Activated naive CD8-positive, alpha-beta T cell treated with anti-CD3 and anti-CD28 coated beads for 36 hours (primary cell): ENCODE results near the gene NPR3. TPM values are rescaled to one million over a fixed set of nuclear protein-coding genes. Genes with fewer than 3 reads are reported as not detected.

Experiments
- DNase-seq: peaks from one replicate; pipeline ENCODE4 v3.0.0; 2021
- H3K27ac Mint-ChIP-seq: one replicate; pipeline ENCODE4 v1.8.0; 2022; ENCODE audit warnings: mild to moderate bottlenecking, moderate library complexity, mixed read lengths
- H3K27me3 Mint-ChIP-seq: one replicate; pipeline ENCODE4 v1.8.0; 2022; ENCODE audit warnings: mild to moderate bottlenecking, mixed read lengths
- H3K36me3 Mint-ChIP-seq: one replicate; pipeline ENCODE4 v1.8.0; 2021; ENCODE audit warnings: mild to moderate bottlenecking, mixed read lengths
- H3K4me1 Mint-ChIP-seq: one replicate; pipeline ENCODE4 v1.8.0; 2021; ENCODE audit warnings: mixed read lengths
- H3K4me3 Mint-ChIP-seq: one replicate; pipeline ENCODE4 v1.8.0; 2022; ENCODE audit warnings: mild to moderate bottlenecking, moderate library complexity, mixed read lengths
- H3K9me3 Mint-ChIP-seq: one replicate; pipeline ENCODE4 v1.8.0; 2022; ENCODE audit warnings: mixed read lengths
- total RNA-seq, 2 experiments: library from RNA; stranded (reverse); gene quantifications; one replicate each; pipeline ENCODE4 v1.2.3, GENCODE V29; 2021

The NPR3 gene
- not detected for total RNA-seq

- Mint-ChIP-seq H3K4me3 (peak within 1 kb of the TSS; percentile 69), H3K9me3 (no peaks in the 10 kb centered on the region), H3K36me3 (no peaks in the 10 kb centered on the region), H3K27me3 (peaks cover 82% of the 10 kb centered on the region), H3K4me1 (peaks cover 33% of the 10 kb centered on the region), H3K27ac (no peak within 1 kb of the TSS)
- peak; percentile 9 for DNase-seq
Measured at GRCh38 chr5:32710550-32711361, at the start of gene NPR3. Gene NPR3, plus strand, starts transcription at chr5:32711321. Its CDS starts 456 bp downstream, at chr5:32711777.

- H3K36me3 Mint-ChIP-seq: peaks cover 1% of the 10 kb centered on the region
- H3K4me1 Mint-ChIP-seq: no peaks in the 10 kb centered on the region
- H3K27ac Mint-ChIP-seq: no peak overlapping the region
- H3K4me3 Mint-ChIP-seq: no peak overlapping the region
- DNase-seq: no peak
- peaks cover 4% of the 10 kb centered on the region for H3K27me3 Mint-ChIP-seq
- H3K9me3 Mint-ChIP-seq: peaks cover 9% of the 10 kb centered on the region
Measured at GRCh38 chr5:32664523-32664922, 46.6 kb upstream of the NPR3 start.

GRCh38 chr5:32668552-32668951 is 42.6 kb upstream of the NPR3 start:
- Mint-ChIP-seq H3K4me1 (no peaks in the 10 kb centered on the region), H3K36me3 (peaks cover 1% of the 10 kb centered on the region), H3K27ac (no peak overlapping the region), H3K27me3 (peaks cover 4% of the 10 kb centered on the region), H3K4me3 (no peak overlapping the region), H3K9me3 (peaks cover 12% of the 10 kb centered on the region)
- DNase-seq: no peak

GRCh38 chr5:32673272-32673671 is 37.8 kb upstream of the NPR3 start:
- H3K27ac Mint-ChIP-seq: no peak overlapping the region
- no peak for DNase-seq
- H3K4me1 Mint-ChIP-seq: no peaks in the 10 kb centered on the region
- no peak overlapping the region for H3K4me3 Mint-ChIP-seq
- no peaks in the 10 kb centered on the region for H3K36me3 Mint-ChIP-seq
- H3K9me3 Mint-ChIP-seq: peaks cover 12% of the 10 kb centered on the region
- peaks cover 6% of the 10 kb centered on the region for H3K27me3 Mint-ChIP-seq

GRCh38 chr5:32677023-32677422 is 34.1 kb upstream of the NPR3 start:
- no peaks in the 10 kb centered on the region for H3K4me1 Mint-ChIP-seq
- peaks cover 5% of the 10 kb centered on the region for H3K9me3 Mint-ChIP-seq
- no peak for DNase-seq
- H3K36me3 Mint-ChIP-seq: no peaks in the 10 kb centered on the region
- no peak overlapping the region for H3K27ac Mint-ChIP-seq
- peaks cover 6% of the 10 kb centered on the region for H3K27me3 Mint-ChIP-seq
- no peak overlapping the region for H3K4me3 Mint-ChIP-seq

- Mint-ChIP-seq H3K27ac (no peak overlapping the region), H3K4me3 (no peak overlapping the region), H3K36me3 (no peaks in the 10 kb centered on the region), H3K4me1 (no peaks in the 10 kb centered on the region), H3K27me3 (peaks cover 6% of the 10 kb centered on the region), H3K9me3 (peaks cover 1% of the 10 kb centered on the region)
- DNase-seq: no peak
Measured at GRCh38 chr5:32678472-32678871, 32.6 kb upstream of the NPR3 start.

GRCh38 chr5:32679218-32679617 is 31.9 kb upstream of the NPR3 start:
- H3K36me3 Mint-ChIP-seq: no peaks in the 10 kb centered on the region
- H3K4me1 Mint-ChIP-seq: no peaks in the 10 kb centered on the region
- peaks cover 6% of the 10 kb centered on the region for H3K27me3 Mint-ChIP-seq
- no peak overlapping the region for H3K4me3 Mint-ChIP-seq
- no peak overlapping the region for H3K27ac Mint-ChIP-seq
- DNase-seq: no peak
- H3K9me3 Mint-ChIP-seq: peaks cover 8% of the 10 kb centered on the region

- Mint-ChIP-seq H3K36me3 (no peaks in the 10 kb centered on the region), H3K27ac (no peak overlapping the region), H3K9me3 (peaks cover 16% of the 10 kb centered on the region), H3K27me3 (peaks cover 6% of the 10 kb centered on the region), H3K4me1 (no peaks in the 10 kb centered on the region), H3K4me3 (no peak overlapping the region)
- no peak for DNase-seq
Measured at GRCh38 chr5:32680183-32680582, 30.9 kb upstream of the NPR3 start.

- DNase-seq: no peak
- Mint-ChIP-seq H3K9me3 (peaks cover 22% of the 10 kb centered on the region), H3K4me3 (no peak overlapping the region), H3K27me3 (no peaks in the 10 kb centered on the region), H3K36me3 (no peaks in the 10 kb centered on the region), H3K27ac (no peak overlapping the region), H3K4me1 (no peaks in the 10 kb centered on the region)
Measured at GRCh38 chr5:32683125-32683524, 28.0 kb upstream of the NPR3 start.

- Mint-ChIP-seq H3K4me3 (no peak overlapping the region), H3K27me3 (no peaks in the 10 kb centered on the region), H3K4me1 (no peaks in the 10 kb centered on the region), H3K36me3 (no peaks in the 10 kb centered on the region), H3K27ac (no peak overlapping the region), H3K9me3 (peaks cover 22% of the 10 kb centered on the region)
- no peak for DNase-seq
Measured at GRCh38 chr5:32684260-32684659, 26.9 kb upstream of the NPR3 start.

- no peak overlapping the region for H3K27ac Mint-ChIP-seq
- peaks cover 22% of the 10 kb centered on the region for H3K9me3 Mint-ChIP-seq
- no peak overlapping the region for H3K4me3 Mint-ChIP-seq
- peaks cover 7% of the 10 kb centered on the region for H3K4me1 Mint-ChIP-seq
- no peak for DNase-seq
- no peaks in the 10 kb centered on the region for H3K36me3 Mint-ChIP-seq
- no peaks in the 10 kb centered on the region for H3K27me3 Mint-ChIP-seq
Measured at GRCh38 chr5:32686799-32687498, 24.2 kb upstream of the NPR3 start.

GRCh38 chr5:32687499-32687831 is 23.7 kb upstream of the NPR3 start:
- H3K4me1 Mint-ChIP-seq: peaks cover 7% of the 10 kb centered on the region
- H3K4me3 Mint-ChIP-seq: no peak overlapping the region
- no peaks in the 10 kb centered on the region for H3K36me3 Mint-ChIP-seq
- H3K9me3 Mint-ChIP-seq: peaks cover 22% of the 10 kb centered on the region
- H3K27me3 Mint-ChIP-seq: no peaks in the 10 kb centered on the region
- DNase-seq: no peak
- no peak overlapping the region for H3K27ac Mint-ChIP-seq

- peaks cover 7% of the 10 kb centered on the region for H3K4me1 Mint-ChIP-seq
- H3K36me3 Mint-ChIP-seq: no peaks in the 10 kb centered on the region
- H3K9me3 Mint-ChIP-seq: peaks cover 6% of the 10 kb centered on the region
- no peak overlapping the region for H3K4me3 Mint-ChIP-seq
- peak; percentile 8 for DNase-seq
- no peak overlapping the region for H3K27ac Mint-ChIP-seq
- no peaks in the 10 kb centered on the region for H3K27me3 Mint-ChIP-seq
Measured at GRCh38 chr5:32690153-32690552, 21.0 kb upstream of the NPR3 start.

GRCh38 chr5:32690666-32691065 is 20.5 kb upstream of the NPR3 start:
- Mint-ChIP-seq H3K9me3 (peaks cover 4% of the 10 kb centered on the region), H3K4me3 (no peak overlapping the region), H3K27me3 (no peaks in the 10 kb centered on the region), H3K36me3 (no peaks in the 10 kb centered on the region), H3K27ac (no peak overlapping the region), H3K4me1 (peaks cover 7% of the 10 kb centered on the region)
- DNase-seq: no peak

- Mint-ChIP-seq H3K9me3 (peaks cover 2% of the 10 kb centered on the region), H3K4me3 (no peak overlapping the region), H3K4me1 (peaks cover 7% of the 10 kb centered on the region), H3K27me3 (peaks cover 11% of the 10 kb centered on the region), H3K27ac (no peak overlapping the region), H3K36me3 (no peaks in the 10 kb centered on the region)
- no peak for DNase-seq
Measured at GRCh38 chr5:32692036-32692746, 18.9 kb upstream of the NPR3 start.
